Memory B cell (primary cell): ENCODE measurements around the gene ARL2BP.
"Not testable (repeated sequence)": the region's sequence is repeated elsewhere in the genome, so short reads cannot be mapped to it uniquely, and the experiment has no call there.

Experiments used
- ATAC-seq: fragments of 150-1000 bp; cut with Tn5 transposase; 2 replicates; pipeline ENCODE4 v1.10.0; 2021; ENCODE audit warnings: low read depth, mild to moderate bottlenecking, moderate library complexity
- DNase-seq, 2 donors: peaks; one replicate each; pipeline ENCODE4 v3.0.0; 2022; ENCODE audit warnings: low spot score in 2 of 2
- H3K27ac Mint-ChIP-seq: one replicate; pipeline ENCODE4 v1.8.0; 2022; ENCODE audit warnings: mild to moderate bottlenecking, moderate library complexity, mixed read lengths
- H3K27me3 Mint-ChIP-seq: one replicate; pipeline ENCODE4 v1.8.0; 2022; ENCODE audit warnings: mixed read lengths
- H3K36me3 Mint-ChIP-seq: one replicate; pipeline ENCODE4 v1.8.0; 2022; ENCODE audit warnings: mild to moderate bottlenecking, mixed read lengths
- H3K4me1 Mint-ChIP-seq: one replicate; pipeline ENCODE4 v1.8.0; 2022; ENCODE audit warnings: mixed read lengths
- H3K4me3 Mint-ChIP-seq: one replicate; pipeline ENCODE4 v1.8.0; 2022; ENCODE audit warnings: mild to moderate bottlenecking, moderate library complexity, mixed read lengths
- H3K9me3 Mint-ChIP-seq: one replicate; pipeline ENCODE4 v1.8.0; 2022; ENCODE audit warnings: mixed read lengths

Gene ARL2BP

DNA sequence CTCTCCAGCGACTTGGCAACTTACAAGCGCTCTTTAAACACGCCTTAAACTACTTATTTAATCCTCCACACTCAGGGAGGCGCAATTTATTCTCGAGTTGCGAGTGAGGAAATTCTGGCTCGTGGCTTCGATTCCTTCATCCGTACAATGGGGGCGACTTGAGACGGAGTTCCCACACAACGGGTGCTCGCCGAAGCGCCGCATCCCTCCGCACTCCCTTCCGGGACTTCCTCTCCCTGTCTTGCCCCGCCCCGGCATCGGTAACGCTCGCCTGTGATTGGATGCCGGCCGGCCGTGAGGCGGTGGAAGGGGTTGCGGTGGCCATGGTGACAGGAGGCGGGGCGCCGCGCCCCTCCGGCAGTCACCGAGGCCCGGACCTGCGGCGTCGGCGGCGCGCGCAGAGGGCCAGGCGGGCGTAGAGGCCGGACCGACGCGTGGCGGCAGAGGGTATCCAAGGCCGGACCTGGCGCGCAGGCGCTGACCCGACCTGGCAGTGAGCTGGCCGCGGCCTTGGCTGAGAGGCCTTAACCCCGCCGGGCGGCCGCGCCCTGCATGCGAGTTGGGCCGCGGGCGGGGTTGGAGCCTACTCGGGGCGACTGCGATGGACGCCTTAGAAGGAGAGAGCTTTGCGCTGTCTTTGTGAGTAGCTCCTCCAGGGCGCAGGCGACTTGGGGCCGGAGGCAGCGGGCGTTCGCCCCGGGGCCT lies at the start of gene ARL2BP:
Gene ARL2BP, plus strand, starts transcription at position 493 of the 705 bp plus-strand sequence. Its CDS starts 109 bp downstream, at position 602.
- peak; percentile 91 for ATAC-seq
- H3K9me3 Mint-ChIP-seq = no peaks in the 10 kb centered on the region
- peak within 1 kb of the TSS; percentile 90 for H3K27ac Mint-ChIP-seq

GRCh38 chr16:57196286-57196685 lies 48.8 kb upstream of the ARL2BP start:
- no peaks in the 10 kb centered on the region for H3K27me3 Mint-ChIP-seq
- no peak overlapping the region for H3K27ac Mint-ChIP-seq
- H3K36me3 Mint-ChIP-seq = peaks cover 9% of the 10 kb centered on the region
- H3K4me1 Mint-ChIP-seq = peaks cover 17% of the 10 kb centered on the region
- no peaks in the 10 kb centered on the region for H3K9me3 Mint-ChIP-seq
- DNase-seq (no peak), ATAC-seq (no peak)
- H3K4me3 Mint-ChIP-seq = no peak overlapping the region

More for the DNA sequence above, at the start of gene ARL2BP:
- Mint-ChIP-seq H3K4me1 (peaks cover 24% of the 10 kb centered on the region), H3K4me3 (peak within 1 kb of the TSS; percentile 90), H3K27me3 (no peaks in the 10 kb centered on the region), H3K36me3 (peaks cover 9% of the 10 kb centered on the region)
- DNase-seq = peak; percentile 91 to 94

GRCh38 chr16:57196753-57197152 lies 48.3 kb upstream of the ARL2BP start:
- Mint-ChIP-seq H3K27me3 (no peaks in the 10 kb centered on the region), H3K36me3 (peaks cover 9% of the 10 kb centered on the region), H3K4me3 (no peak overlapping the region), H3K27ac (no peak overlapping the region), H3K9me3 (no peaks in the 10 kb centered on the region), H3K4me1 (peaks cover 17% of the 10 kb centered on the region)
- no peak for ATAC-seq
- no peak for DNase-seq

DNA sequence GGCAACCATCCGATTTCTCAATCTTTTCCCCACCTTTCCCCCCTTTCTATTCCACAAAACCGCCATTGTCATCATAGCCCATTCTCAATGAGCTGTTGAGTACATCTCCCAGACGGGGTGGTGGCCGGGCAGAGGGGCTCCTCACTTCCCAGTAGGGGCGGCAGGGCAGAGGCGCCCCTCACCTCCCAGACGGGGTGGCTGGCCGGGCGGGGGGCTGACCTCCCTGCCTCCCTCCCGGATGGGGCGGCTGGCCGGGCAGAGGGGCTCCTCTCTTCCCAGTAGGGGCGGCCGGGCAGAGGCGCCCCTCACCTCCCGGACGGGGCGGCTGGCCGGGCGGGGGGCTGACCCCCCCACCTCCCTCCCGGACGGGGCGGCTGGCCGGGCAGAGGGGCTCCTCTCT lies 44.7 kb upstream of the ARL2BP start:
- not testable (repeated sequence) for H3K4me3 Mint-ChIP-seq, H3K9me3 Mint-ChIP-seq, H3K27ac Mint-ChIP-seq, H3K27me3 Mint-ChIP-seq, ATAC-seq, DNase-seq
- Mint-ChIP-seq H3K4me1 (peaks cover 10% of the 10 kb centered on the region), H3K36me3 (peaks cover 10% of the 10 kb centered on the region)

- H3K27ac Mint-ChIP-seq, DNase-seq, ATAC-seq, H3K4me3 Mint-ChIP-seq, H3K27me3 Mint-ChIP-seq, H3K9me3 Mint-ChIP-seq: not testable (repeated sequence)
- Mint-ChIP-seq H3K4me1 (peaks cover 10% of the 10 kb centered on the region), H3K36me3 (peaks cover 10% of the 10 kb centered on the region)
Measured at GRCh38 chr16:57200926-57201325, 44.1 kb upstream of the ARL2BP start.

DNA sequence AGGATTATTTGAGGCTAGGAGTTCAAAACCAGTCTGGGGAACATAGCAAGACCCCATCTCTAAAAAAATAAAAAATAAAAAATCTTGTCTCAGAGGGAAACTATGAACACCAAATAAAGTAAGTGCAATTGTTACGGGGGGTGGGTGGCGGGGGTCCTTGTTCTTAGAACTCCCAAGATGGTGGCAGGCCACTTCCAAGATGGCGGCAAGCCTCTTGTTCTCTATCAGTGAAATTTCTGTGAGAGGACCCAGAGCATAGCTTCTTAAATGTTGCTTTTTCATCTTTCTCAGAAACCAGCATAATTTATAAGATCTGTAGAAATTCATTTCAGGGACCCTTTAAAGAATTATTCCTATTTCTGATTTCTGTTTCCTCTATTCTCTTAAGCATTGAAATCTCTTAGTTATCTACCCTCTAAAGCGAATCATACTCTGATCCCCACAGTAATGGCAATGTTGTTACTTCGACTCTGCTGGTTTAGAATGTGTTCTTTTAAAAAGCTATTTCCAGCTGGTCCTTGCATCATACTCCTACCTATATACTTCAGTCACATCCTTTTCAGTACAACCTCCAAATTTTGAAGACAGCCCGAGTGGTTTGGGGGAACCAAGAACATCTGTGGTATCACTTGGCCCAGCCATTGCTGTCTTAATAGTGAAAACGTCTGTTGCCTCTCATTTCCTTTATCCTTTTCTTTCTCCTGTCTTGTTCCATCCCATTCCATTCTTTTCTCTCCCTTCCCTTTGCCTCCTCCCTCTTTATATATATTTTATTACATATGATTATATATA lies 42.8 kb upstream of the ARL2BP start:
- Mint-ChIP-seq H3K36me3 (peaks cover 8% of the 10 kb centered on the region), H3K27me3 (no peaks in the 10 kb centered on the region), H3K4me1 (peaks cover 5% of the 10 kb centered on the region), H3K27ac (no peak overlapping the region), H3K9me3 (no peaks in the 10 kb centered on the region), H3K4me3 (no peak overlapping the region)
- ATAC-seq (no peak), DNase-seq (no peak)

GRCh38 chr16:57203451-57203850 lies 41.6 kb upstream of the ARL2BP start:
- H3K36me3 Mint-ChIP-seq = peaks cover 12% of the 10 kb centered on the region
- H3K27ac Mint-ChIP-seq = no peak overlapping the region
- no peaks in the 10 kb centered on the region for H3K27me3 Mint-ChIP-seq
- no peaks in the 10 kb centered on the region for H3K9me3 Mint-ChIP-seq
- no peak overlapping the region for H3K4me3 Mint-ChIP-seq
- peaks cover 4% of the 10 kb centered on the region for H3K4me1 Mint-ChIP-seq
- DNase-seq (no peak), ATAC-seq (no peak)

DNA sequence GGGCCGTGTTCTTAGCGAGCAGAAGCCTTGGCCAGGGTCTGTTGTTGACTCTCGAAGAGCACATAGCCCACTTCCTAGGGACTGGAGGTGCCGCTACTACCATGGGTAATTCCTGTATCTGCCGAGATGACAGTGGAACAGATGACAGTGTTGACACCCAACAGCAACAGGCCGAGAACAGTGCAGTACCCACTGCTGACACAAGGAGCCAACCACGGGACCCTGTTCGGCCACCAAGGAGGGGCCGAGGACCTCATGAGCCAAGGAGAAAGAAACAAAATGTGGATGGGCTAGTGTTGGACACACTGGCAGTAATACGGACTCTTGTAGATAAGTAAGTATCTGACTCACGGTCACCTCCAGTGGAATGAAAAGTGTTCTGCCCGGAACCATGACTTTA lies 40.4 kb upstream of the ARL2BP start:
- peaks cover 3% of the 10 kb centered on the region for H3K4me1 Mint-ChIP-seq
- ATAC-seq (no peak), DNase-seq (no peak)
- no peak overlapping the region for H3K4me3 Mint-ChIP-seq
- H3K27me3 Mint-ChIP-seq = no peaks in the 10 kb centered on the region
- H3K27ac Mint-ChIP-seq = no peak overlapping the region
- H3K36me3 Mint-ChIP-seq = peaks cover 10% of the 10 kb centered on the region
- no peaks in the 10 kb centered on the region for H3K9me3 Mint-ChIP-seq

DNA sequence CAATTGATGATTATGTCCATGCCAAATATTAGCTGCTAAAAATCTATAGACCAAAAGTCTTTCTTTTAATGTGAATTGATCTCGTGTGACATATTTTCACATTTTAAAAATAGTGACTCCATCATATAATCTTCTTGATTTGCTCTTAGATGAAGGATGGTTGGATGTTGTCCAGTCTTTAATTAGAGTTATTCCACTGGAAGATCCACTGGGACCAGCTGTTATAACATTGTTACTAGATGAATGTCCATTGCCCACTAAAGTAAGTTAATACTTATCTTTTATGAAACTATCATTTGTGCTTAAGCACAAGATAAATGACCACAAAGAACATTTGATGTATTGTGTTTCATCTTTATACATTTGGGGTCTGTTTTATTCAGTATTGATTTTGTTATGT lies 36.1 kb upstream of the ARL2BP start:
- Mint-ChIP-seq H3K4me3 (no peak overlapping the region), H3K36me3 (peaks cover 22% of the 10 kb centered on the region), H3K4me1 (no peaks in the 10 kb centered on the region), H3K9me3 (no peaks in the 10 kb centered on the region), H3K27ac (no peak overlapping the region), H3K27me3 (no peaks in the 10 kb centered on the region)
- ATAC-seq (no peak), DNase-seq (no peak)

- peaks cover 25% of the 10 kb centered on the region for H3K36me3 Mint-ChIP-seq
Measured at GRCh38 chr16:57209780-57210179, 35.3 kb upstream of the ARL2BP start.

DNA sequence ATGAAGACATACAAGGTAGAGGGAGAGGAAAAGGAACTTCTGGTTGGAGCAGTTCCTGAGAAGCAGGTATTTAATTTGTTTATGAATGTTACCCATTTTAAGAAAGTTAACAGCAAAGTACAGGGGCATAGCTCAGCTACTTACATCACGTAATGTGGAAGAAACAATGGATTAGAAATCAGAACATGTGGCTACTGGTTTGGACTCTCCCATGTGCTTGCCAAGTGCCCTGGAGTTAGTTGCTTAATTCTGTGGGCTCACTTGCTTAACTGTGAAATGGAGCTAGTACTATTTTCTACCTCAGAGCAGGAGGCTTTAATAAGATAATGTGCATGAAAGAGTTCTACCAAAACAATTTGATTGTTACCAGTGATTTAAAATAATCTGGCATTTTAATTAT lies 31.6 kb upstream of the ARL2BP start:
- Mint-ChIP-seq H3K4me3 (no peak overlapping the region), H3K9me3 (peaks cover 11% of the 10 kb centered on the region), H3K36me3 (peaks cover 48% of the 10 kb centered on the region), H3K27me3 (no peaks in the 10 kb centered on the region), H3K27ac (no peak overlapping the region), H3K4me1 (no peaks in the 10 kb centered on the region)
- DNase-seq (no peak), ATAC-seq (no peak)

More at GRCh38 chr16:57209780-57210179, 35.3 kb upstream of the ARL2BP start:
- DNase-seq (no peak), ATAC-seq (no peak)
- H3K4me1 Mint-ChIP-seq = no peaks in the 10 kb centered on the region
- H3K27ac Mint-ChIP-seq = no peak overlapping the region
- no peaks in the 10 kb centered on the region for H3K9me3 Mint-ChIP-seq
- H3K4me3 Mint-ChIP-seq = no peak overlapping the region
- H3K27me3 Mint-ChIP-seq = no peaks in the 10 kb centered on the region

- H3K4me3 Mint-ChIP-seq = no peak overlapping the region
- H3K27ac Mint-ChIP-seq = no peak overlapping the region
- H3K27me3 Mint-ChIP-seq = no peaks in the 10 kb centered on the region
- peaks cover 62% of the 10 kb centered on the region for H3K36me3 Mint-ChIP-seq
- ATAC-seq = no peak
- DNase-seq = no peak
- H3K4me1 Mint-ChIP-seq = no peaks in the 10 kb centered on the region
- peaks cover 11% of the 10 kb centered on the region for H3K9me3 Mint-ChIP-seq
Measured at GRCh38 chr16:57216968-57217367, 28.1 kb upstream of the ARL2BP start.

DNA sequence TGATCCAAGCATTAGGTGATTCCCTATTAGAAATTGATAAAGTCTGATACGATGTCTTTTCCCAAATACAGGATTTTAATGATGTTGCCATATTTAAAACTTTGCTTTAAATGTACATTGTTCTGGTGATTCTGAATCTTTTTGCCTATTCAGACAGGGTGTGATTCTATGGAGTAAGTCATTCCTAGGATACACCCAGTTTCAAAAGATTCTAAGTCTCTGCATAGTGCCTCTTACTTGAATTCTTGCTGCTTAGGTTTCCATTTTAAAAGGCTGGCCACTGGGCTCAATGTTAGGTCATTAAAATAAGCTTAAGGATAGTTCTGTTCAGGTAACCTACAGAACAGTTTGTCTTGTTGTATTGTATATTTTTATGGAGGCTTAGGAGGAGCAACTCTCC lies 22.0 kb upstream of the ARL2BP start:
- ATAC-seq = no peak
- no peak for DNase-seq
- Mint-ChIP-seq H3K4me3 (no peak overlapping the region), H3K4me1 (no peaks in the 10 kb centered on the region), H3K36me3 (peaks cover 38% of the 10 kb centered on the region), H3K9me3 (peaks cover 2% of the 10 kb centered on the region), H3K27me3 (no peaks in the 10 kb centered on the region), H3K27ac (no peak overlapping the region)

GRCh38 chr16:57224651-57225335 lies 20.3 kb upstream of the ARL2BP start:
- no peaks in the 10 kb centered on the region for H3K4me1 Mint-ChIP-seq
- no peaks in the 10 kb centered on the region for H3K9me3 Mint-ChIP-seq
- DNase-seq = no peak
- ATAC-seq = no peak
- H3K27me3 Mint-ChIP-seq = no peaks in the 10 kb centered on the region
- no peak overlapping the region for H3K4me3 Mint-ChIP-seq
- H3K27ac Mint-ChIP-seq = no peak overlapping the region
- H3K36me3 Mint-ChIP-seq = peaks cover 26% of the 10 kb centered on the region
